ENCODE results near the gene FNDC7. TPM values are rescaled to one million over a fixed set of nuclear protein-coding genes. Genes with fewer than 3 reads are reported as not detected.

FNDC7 gene
- total and polyA plus RNA-seq, 9 of the 15 experiments (the other 6 are each of a cell fraction or from before 2014, with no cell fraction given): not detected

DNA sequence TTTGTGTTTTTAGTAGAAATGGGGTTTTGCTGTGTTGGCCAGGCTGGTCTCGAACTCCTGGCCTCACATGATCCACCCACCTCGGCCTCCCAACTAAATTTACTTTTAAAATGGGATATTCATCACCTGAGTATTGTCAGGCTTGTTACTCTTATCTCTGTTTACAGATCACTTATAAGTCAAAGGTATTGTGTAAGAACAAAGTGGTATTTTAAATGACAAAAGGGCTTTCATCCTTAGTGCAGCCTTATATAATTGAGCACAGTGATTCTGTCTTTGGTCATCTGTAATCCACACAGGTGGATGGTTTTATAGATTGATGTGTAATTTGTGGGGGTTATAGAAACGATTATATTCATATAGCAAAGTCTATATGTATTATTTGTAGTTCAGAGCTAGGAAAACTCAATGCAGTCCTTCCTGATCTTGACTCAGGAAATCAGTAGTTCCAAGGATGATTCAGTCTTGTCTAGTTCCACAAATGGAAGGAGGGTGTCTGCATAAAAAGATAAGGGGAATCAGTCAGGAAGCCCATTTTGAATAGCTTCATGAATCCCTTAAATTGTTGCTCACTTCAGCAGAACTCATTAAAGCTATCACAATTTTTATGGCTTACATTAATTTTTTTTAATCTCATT is 68.3 kb downstream of the FNDC7 start (continued):
- 0 out of 2 replicates have a peak, but pooled peaks have one; percentile 14 for TF ChIP-seq ETV1 (tag; conservative IDR thresholded peaks at IDR 0.05; ENCODE audit: low read depth)
- no peak for TF ChIP-seq CREB3L1 (IDR thresholded peaks at IDR 0.05; ENCODE audit: borderline replicate concordance, low read depth)
- TF ChIP-seq, protein P1, sequence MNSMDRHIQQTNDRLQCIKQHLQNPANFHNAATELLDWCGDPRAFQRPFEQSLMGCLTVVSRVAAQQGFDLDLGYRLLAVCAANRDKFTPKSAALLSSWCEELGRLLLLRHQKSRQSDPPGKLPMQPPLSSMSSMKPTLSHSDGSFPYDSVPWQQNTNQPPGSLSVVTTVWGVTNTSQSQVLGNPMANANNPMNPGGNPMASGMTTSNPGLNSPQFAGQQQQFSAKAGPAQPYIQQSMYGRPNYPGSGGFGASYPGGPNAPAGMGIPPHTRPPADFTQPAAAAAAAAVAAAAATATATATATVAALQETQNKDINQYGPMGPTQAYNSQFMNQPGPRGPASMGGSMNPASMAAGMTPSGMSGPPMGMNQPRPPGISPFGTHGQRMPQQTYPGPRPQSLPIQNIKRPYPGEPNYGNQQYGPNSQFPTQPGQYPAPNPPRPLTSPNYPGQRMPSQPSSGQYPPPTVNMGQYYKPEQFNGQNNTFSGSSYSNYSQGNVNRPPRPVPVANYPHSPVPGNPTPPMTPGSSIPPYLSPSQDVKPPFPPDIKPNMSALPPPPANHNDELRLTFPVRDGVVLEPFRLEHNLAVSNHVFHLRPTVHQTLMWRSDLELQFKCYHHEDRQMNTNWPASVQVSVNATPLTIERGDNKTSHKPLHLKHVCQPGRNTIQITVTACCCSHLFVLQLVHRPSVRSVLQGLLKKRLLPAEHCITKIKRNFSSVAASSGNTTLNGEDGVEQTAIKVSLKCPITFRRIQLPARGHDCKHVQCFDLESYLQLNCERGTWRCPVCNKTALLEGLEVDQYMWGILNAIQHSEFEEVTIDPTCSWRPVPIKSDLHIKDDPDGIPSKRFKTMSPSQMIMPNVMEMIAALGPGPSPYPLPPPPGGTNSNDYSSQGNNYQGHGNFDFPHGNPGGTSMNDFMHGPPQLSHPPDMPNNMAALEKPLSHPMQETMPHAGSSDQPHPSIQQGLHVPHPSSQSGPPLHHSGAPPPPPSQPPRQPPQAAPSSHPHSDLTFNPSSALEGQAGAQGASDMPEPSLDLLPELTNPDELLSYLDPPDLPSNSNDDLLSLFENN (IDR thresholded peaks at IDR 0.05; ENCODE audit: low read depth in 2 of 2, low read length in 2 of 2): 0 out of 4 replicates have a peak, but pooled peaks of 1 of the 2 experiments have one; percentile 39
- TF ChIP-seq POLR2G (IDR thresholded peaks at IDR 0.05; ENCODE audit: low read depth, low read length): no peak
- TF ChIP-seq L3MBTL2 (IDR thresholded peaks at IDR 0.05): no peak
- peak; percentile 83; the same call in 1 of the 2 replicates for TF ChIP-seq SOX6 (IDR thresholded peaks at IDR 0.05)
- TF ChIP-seq ZSCAN29 (IDR thresholded peaks at IDR 0.05): no peak
- 0 out of 2 replicates have a peak, but pooled peaks have one; percentile 28 for TF ChIP-seq BCOR (IDR thresholded peaks at IDR 0.05)
- TF ChIP-seq TFAP4 (CRISPR knock-in tag; IDR thresholded peaks at IDR 0.05; ENCODE audit: borderline replicate concordance): no peak
- TF ChIP-seq THRAP3 (IDR thresholded peaks at IDR 0.05; ENCODE audit: borderline replicate concordance): no peak
- no peak for TF ChIP-seq BRF1 (IDR thresholded peaks at IDR 0.05; ENCODE audit: borderline replicate concordance, extremely low read depth, insufficient read length)
- no peak for TF ChIP-seq FUS (optimal IDR thresholded peaks at IDR 0.05; ENCODE audit: low read depth, low read length)
- no peak for TF ChIP-seq PTBP1 (IDR thresholded peaks at IDR 0.05; ENCODE audit: low read depth, low read length)
- TF ChIP-seq PCBP2 (IDR thresholded peaks at IDR 0.05; ENCODE audit: low read depth, low read length, poor library complexity, severe bottlenecking): no peak
- TF ChIP-seq RBFOX2 (IDR thresholded peaks at IDR 0.05; ENCODE audit: low read depth, low read length): no peak
- no peak for TF ChIP-seq ZNF324 (CRISPR knock-in tag; IDR thresholded peaks at IDR 0.05)
- no peak for TF ChIP-seq KLF13 (tag; IDR thresholded peaks at IDR 0.05; ENCODE audit: borderline replicate concordance, low read depth)
- TF ChIP-seq, protein P2, sequence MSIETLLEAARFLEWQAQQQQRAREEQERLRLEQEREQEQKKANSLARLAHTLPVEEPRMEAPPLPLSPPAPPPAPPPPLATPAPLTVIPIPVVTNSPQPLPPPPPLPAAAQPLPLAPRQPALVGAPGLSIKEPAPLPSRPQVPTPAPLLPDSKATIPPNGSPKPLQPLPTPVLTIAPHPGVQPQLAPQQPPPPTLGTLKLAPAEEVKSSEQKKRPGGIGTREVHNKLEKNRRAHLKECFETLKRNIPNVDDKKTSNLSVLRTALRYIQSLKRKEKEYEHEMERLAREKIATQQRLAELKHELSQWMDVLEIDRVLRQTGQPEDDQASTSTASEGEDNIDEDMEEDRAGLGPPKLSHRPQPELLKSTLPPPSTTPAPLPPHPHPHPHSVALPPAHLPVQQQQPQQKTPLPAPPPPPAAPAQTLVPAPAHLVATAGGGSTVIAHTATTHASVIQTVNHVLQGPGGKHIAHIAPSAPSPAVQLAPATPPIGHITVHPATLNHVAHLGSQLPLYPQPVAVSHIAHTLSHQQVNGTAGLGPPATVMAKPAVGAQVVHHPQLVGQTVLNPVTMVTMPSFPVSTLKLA (conservative IDR thresholded peaks at IDR 0.05): no peak
- TF ChIP-seq ZNF77 (CRISPR knock-in tag; IDR thresholded peaks at IDR 0.05): no peak
- TF ChIP-seq ZNF146 (CRISPR knock-in tag; IDR thresholded peaks at IDR 0.05; ENCODE audit: unreplicated experiment): no peak
